NAMALWA (cell line): ENCODE data around the gene MYLK2.
A peak's percentile ranks its signal among the peaks of the same experiment; 100 is the strongest.

Experiments used
- DNase-seq: peaks from one replicate; pipeline ENCODE4 v3.0.0-alpha.2; 2015; ENCODE audit warnings: low spot score

The MYLK2 gene

GRCh38 chr20:31835554-31835953, 16.4 kb downstream of the MYLK2 start:
- no peak for DNase-seq

- DNase-seq = peak; percentile 48
Observed at GRCh38 chr20:31835977-31836852, 17.1 kb downstream of the MYLK2 start.

GRCh38 chr20:31836853-31837608, 17.9 kb downstream of the MYLK2 start:
- DNase-seq = no peak

- DNase-seq = no peak
Observed at GRCh38 chr20:31837896-31838397, 18.8 kb downstream of the MYLK2 start.

- DNase-seq = no peak
Observed at GRCh38 chr20:31838646-31839292, 19.6 kb downstream of the MYLK2 start.

GRCh38 chr20:31839782-31840487, 20.8 kb downstream of the MYLK2 start:
- DNase-seq = no peak

GRCh38 chr20:31840906-31841816, 22.0 kb downstream of the MYLK2 start:
- DNase-seq = no peak

GRCh38 chr20:31841928-31842327, 22.8 kb downstream of the MYLK2 start:
- DNase-seq = no peak

GRCh38 chr20:31842471-31843157, 23.5 kb downstream of the MYLK2 start:
- no peak for DNase-seq

- no peak for DNase-seq
Observed at GRCh38 chr20:31843288-31843687, 24.1 kb downstream of the MYLK2 start.

- no peak for DNase-seq
Observed at GRCh38 chr20:31843881-31844280, 24.7 kb downstream of the MYLK2 start.

GRCh38 chr20:31844737-31845299, 25.7 kb downstream of the MYLK2 start:
- no peak for DNase-seq

- DNase-seq = no peak
Observed at GRCh38 chr20:31845300-31845863, 26.2 kb downstream of the MYLK2 start, which contains the start of gene FOXS1. Gene FOXS1, minus strand, starts transcription at chr20:31845604. Its CDS starts 62 bp downstream, at chr20:31845542.

- DNase-seq = no peak
Observed at GRCh38 chr20:31846793-31847138, 27.6 kb downstream of the MYLK2 start.

GRCh38 chr20:31848088-31848999, 29.2 kb downstream of the MYLK2 start:
- no peak for DNase-seq

- no peak for DNase-seq
Observed at GRCh38 chr20:31849306-31849930, 30.3 kb downstream of the MYLK2 start.

- no peak for DNase-seq
Observed at GRCh38 chr20:31851240-31851955, 32.2 kb downstream of the MYLK2 start.
